BJ (cell line): ENCODE measurements around the gene RBP3. TPM values are rescaled to one million over a fixed set of nuclear protein-coding genes. Genes with fewer than 3 reads are reported as not detected.

Experiments
- CTCF ChIA-PET: fragments of 350-600 bp; formaldehyde crosslinking; extraction: SDS; loops from one replicate; lab custom pipeline; 2021; ENCODE audit warnings: antibody characterized with exemption, inconsistent platforms; lab: Yijun Ruan, JAX
- POLR2A ChIA-PET: fragments of 300-600 bp; sonication (Branson Sonifier 250); formaldehyde crosslinking; extraction: SDS; loops from one replicate; lab custom pipeline; 2021; ENCODE audit warnings: antibody characterized with exemption; lab: Charles Lee
- DNase-seq: peaks from one replicate; pipeline ENCODE4 v3.0.0-alpha.2; 2011; ENCODE audit warnings: low read depth
- H3K27me3 ChIP-seq: 2 replicates; pipeline ENCODE4 v1.6.0; 2011; ENCODE audit warnings: low read length; ENCODE audit not compliant: control insufficient read depth, insufficient read depth
- H3K36me3 ChIP-seq: 2 replicates; pipeline ENCODE4 v1.5.1; 2011; ENCODE audit warnings: low read length; ENCODE audit not compliant: control insufficient read depth, insufficient read depth
- H3K4me3 ChIP-seq: 2 replicates; pipeline ENCODE4 v1.5.1; 2011; ENCODE audit warnings: low read depth, mild to moderate bottlenecking, control low read depth, low read length
- CTCF ChIP-seq: IDR thresholded peaks from 2 replicates; pipeline ENCODE4 v1.5.1; 2011; ENCODE audit warnings: low read depth, mild to moderate bottlenecking, control low read depth, inconsistent platforms, low read length, moderate library complexity; ENCODE audit not compliant: insufficient read depth
- polyA plus RNA-seq: library from polyadenylated mRNA; depleted of rRNA; stranded (reverse); fragments of >200 nt; gene quantifications from 2 replicates; pipeline ENCODE4 v1.2.3, GENCODE V29; 2011

The RBP3 gene
- polyA plus RNA-seq, 1 experiment = not detected

GRCh38 chr10:47303105-47303504 lies 45.1 kb upstream of the RBP3 start:
- Histone ChIP-seq H3K36me3 (no peaks in the 10 kb centered on the region), H3K27me3 (peaks cover 10% of the 10 kb centered on the region), H3K4me3 (no peak overlapping the region)
- POLR2A ChIA-PET = no interaction called here
- no peak for TF ChIP-seq CTCF
- CTCF ChIA-PET = interaction anchor here (0.6 to 3.3 kb wide), 7 partner anchors 9 to 278 kb away, joined by 3 to 15 read pairs (median 3); no protein-coding TSS in a partner anchor
- DNase-seq = no peak

- Histone ChIP-seq H3K4me3 (no peak overlapping the region), H3K36me3 (no peaks in the 10 kb centered on the region), H3K27me3 (peaks cover 11% of the 10 kb centered on the region)
- TF ChIP-seq CTCF = no peak
- no peak for DNase-seq
- ChIA-PET POLR2A (no interaction called here), CTCF (interaction anchor here (1.1 to 3.3 kb wide), 5 partner anchors 8 to 279 kb away, joined by 3 to 15 read pairs (median 4); no protein-coding TSS in a partner anchor)
Measured at GRCh38 chr10:47303866-47304265, 44.3 kb upstream of the RBP3 start.

GRCh38 chr10:47305566-47305965 lies 42.6 kb upstream of the RBP3 start:
- DNase-seq = no peak
- H3K36me3 ChIP-seq = no peaks in the 10 kb centered on the region
- peaks cover 5% of the 10 kb centered on the region for H3K27me3 ChIP-seq
- POLR2A ChIA-PET = interaction anchor here (0.6 kb wide), 1 partner anchor 134 kb away, joined by 3 read pairs; no protein-coding TSS in a partner anchor
- TF ChIP-seq CTCF = no peak
- CTCF ChIA-PET = interaction anchor here (1.1 to 2.1 kb wide), 4 partner anchors 8 to 280 kb away, joined by 4 to 7 read pairs (median 4); no protein-coding TSS in a partner anchor
- H3K4me3 ChIP-seq = no peak overlapping the region

- Histone ChIP-seq H3K4me3 (no peak overlapping the region), H3K36me3 (no peaks in the 10 kb centered on the region), H3K27me3 (peaks cover 1% of the 10 kb centered on the region)
- no peak for TF ChIP-seq CTCF
- no peak for DNase-seq
- ChIA-PET CTCF (interaction anchor here (1.1 to 2.1 kb wide), 3 partner anchors 7 to 259 kb away, joined by 4 to 7 read pairs (median 4); no protein-coding TSS in a partner anchor), POLR2A (interaction anchor here (0.6 kb wide), 1 partner anchor 135 kb away, joined by 3 read pairs; no protein-coding TSS in a partner anchor)
Measured at GRCh38 chr10:47306387-47307210, 41.6 kb upstream of the RBP3 start.

- DNase-seq = no peak
- H3K27me3 ChIP-seq = peaks cover 1% of the 10 kb centered on the region; the same call in 1 of the 2 replicates
- no peak overlapping the region for H3K4me3 ChIP-seq
- POLR2A ChIA-PET = no interaction called here
- no peaks in the 10 kb centered on the region for H3K36me3 ChIP-seq
- CTCF ChIA-PET = interaction anchor here (1.7 to 9.7 kb wide), 2 partner anchors 262 to 282 kb away, joined by 9 to 215 read pairs; no protein-coding TSS in a partner anchor
- no peak for TF ChIP-seq CTCF
Measured at GRCh38 chr10:47307381-47307780, 40.8 kb upstream of the RBP3 start.
